HG02610 (cell line): Measurements from ENCODE around the gene TMC6.

ENCODE experiments used
- ATAC-seq: cut with Tn5 transposase; IDR thresholded peaks from one replicate; pipeline ENCODE4 v1.9.1; 2021; ENCODE audit warnings: mild to moderate bottlenecking, moderate library complexity; ENCODE audit not compliant: unreplicated experiment

Gene TMC6

GRCh38 chr17:78137392-78138203 is 9.0 kb upstream of the TMC6 start:
- no peak for ATAC-seq

GRCh38 chr17:78135858-78136500 is 7.4 kb upstream of the TMC6 start:
- no peak for ATAC-seq

GRCh38 chr17:78134899-78135385 is 6.4 kb upstream of the TMC6 start:
- no peak for ATAC-seq

- no peak for ATAC-seq
Observed at GRCh38 chr17:78133971-78134898, 5.7 kb upstream of the TMC6 start.

GRCh38 chr17:78133179-78133951 is 4.8 kb upstream of the TMC6 start:
- ATAC-seq = no peak

GRCh38 chr17:78132767-78133178 is 4.2 kb upstream of the TMC6 start:
- no peak for ATAC-seq

- no peak for ATAC-seq
Observed at GRCh38 chr17:78132084-78132676, 3.6 kb upstream of the TMC6 start.

GRCh38 chr17:78131172-78132083 is 2.9 kb upstream of the TMC6 start:
- ATAC-seq = no peak

- ATAC-seq = no peak
Observed at GRCh38 chr17:78130437-78131101, 2.0 kb upstream of the TMC6 start, which contains the start of gene TMC8. Gene TMC8 (plus strand): TSS chr17:78130771. CDS start chr17:78131589, 818 bp downstream.

- ATAC-seq = no peak
Observed at GRCh38 chr17:78130090-78130436, 1.5 kb upstream of the TMC6 start.

- no peak for ATAC-seq
Observed at GRCh38 chr17:78129351-78130089, 965 bp upstream of the TMC6 start.

GRCh38 chr17:78127888-78128550 is 536 bp downstream of the TMC6 start:
- no peak for ATAC-seq

- ATAC-seq = no peak
Observed at GRCh38 chr17:78127239-78127887, 1.2 kb downstream of the TMC6 start.

- ATAC-seq = no peak
Observed at GRCh38 chr17:78126895-78127238, 1.7 kb downstream of the TMC6 start.

GRCh38 chr17:78125976-78126894 is 2.3 kb downstream of the TMC6 start:
- ATAC-seq = no peak
